Measurements from ENCODE around the gene FAM209A.
"Not testable (repeated sequence)": the region's sequence is repeated elsewhere in the genome, so short reads cannot be mapped to it uniquely, and the experiment has no call there.

FAM209A gene, protein sequence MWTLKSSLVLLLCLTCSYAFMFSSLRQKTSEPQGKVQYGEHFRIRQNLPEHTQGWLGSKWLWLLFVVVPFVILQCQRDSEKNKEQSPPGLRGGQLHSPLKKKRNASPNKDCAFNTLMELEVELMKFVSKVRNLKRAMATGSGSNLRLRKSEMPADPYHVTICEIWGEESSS

DNA sequence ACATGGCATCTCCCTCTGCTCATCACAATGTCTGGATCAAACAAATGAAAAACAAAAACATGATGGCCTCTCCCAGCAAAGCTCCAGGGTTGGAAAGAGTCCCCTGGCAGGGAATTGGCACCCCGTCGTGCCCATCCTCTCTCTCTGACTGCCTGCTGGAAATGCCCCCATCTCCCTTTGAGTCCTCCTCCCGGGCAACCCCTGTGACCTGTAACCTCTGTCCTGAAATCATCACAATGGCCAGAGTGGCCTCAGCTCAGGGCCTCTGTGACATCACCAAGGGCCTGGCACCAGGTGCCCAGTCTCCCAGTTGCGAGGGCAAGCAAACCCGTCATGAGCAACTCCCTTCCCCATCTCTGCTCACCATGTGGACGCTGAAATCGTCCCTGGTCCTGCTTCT, at the start of gene FAM209A:
Gene FAM209A, plus strand, starts transcription at position 301 of the 400 bp plus-strand sequence. Its CDS starts 65 bp downstream, at position 366.
- peaks cover 37% of the 10 kb centered on the region for H3K36me3 Mint-ChIP-seq (ENCODE audit: low read depth)
- not testable (repeated sequence) for H3K4me1 Mint-ChIP-seq; H3K4me3 Mint-ChIP-seq; H3K27me3 Mint-ChIP-seq (ENCODE audit: low read depth); H3K27ac Mint-ChIP-seq
- peaks cover 17% of the 10 kb centered on the region for H3K9me3 Mint-ChIP-seq

DNA sequence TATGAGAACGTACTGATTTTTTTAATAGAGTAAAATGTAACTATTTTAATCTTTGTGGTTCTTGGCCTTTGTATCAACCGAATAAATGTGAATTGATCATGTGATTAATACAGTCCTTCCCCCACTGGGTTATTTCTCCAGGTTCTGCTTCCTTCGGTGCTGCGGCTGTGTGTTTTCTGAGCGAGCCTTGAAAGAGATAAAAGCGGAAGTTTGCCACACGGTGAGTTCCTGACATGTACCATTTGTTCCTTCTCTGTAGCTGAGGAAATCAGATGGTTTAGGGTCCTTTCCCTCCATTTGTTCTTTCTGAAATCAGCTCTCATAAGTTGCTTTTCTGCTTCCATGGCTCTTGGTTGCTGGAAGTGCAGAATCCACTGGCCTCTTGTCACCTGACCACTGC, 40.6 kb upstream of the FAM209A start:
- Mint-ChIP-seq H3K4me3 (no peak overlapping the region), H3K9me3 (no peaks in the 10 kb centered on the region), H3K27ac (no peak overlapping the region), H3K36me3 (ENCODE audit: low read depth) (peaks cover 77% of the 10 kb centered on the region), H3K4me1 (no peaks in the 10 kb centered on the region), H3K27me3 (ENCODE audit: low read depth) (no peaks in the 10 kb centered on the region)
- TF ChIP-seq, protein P1, sequence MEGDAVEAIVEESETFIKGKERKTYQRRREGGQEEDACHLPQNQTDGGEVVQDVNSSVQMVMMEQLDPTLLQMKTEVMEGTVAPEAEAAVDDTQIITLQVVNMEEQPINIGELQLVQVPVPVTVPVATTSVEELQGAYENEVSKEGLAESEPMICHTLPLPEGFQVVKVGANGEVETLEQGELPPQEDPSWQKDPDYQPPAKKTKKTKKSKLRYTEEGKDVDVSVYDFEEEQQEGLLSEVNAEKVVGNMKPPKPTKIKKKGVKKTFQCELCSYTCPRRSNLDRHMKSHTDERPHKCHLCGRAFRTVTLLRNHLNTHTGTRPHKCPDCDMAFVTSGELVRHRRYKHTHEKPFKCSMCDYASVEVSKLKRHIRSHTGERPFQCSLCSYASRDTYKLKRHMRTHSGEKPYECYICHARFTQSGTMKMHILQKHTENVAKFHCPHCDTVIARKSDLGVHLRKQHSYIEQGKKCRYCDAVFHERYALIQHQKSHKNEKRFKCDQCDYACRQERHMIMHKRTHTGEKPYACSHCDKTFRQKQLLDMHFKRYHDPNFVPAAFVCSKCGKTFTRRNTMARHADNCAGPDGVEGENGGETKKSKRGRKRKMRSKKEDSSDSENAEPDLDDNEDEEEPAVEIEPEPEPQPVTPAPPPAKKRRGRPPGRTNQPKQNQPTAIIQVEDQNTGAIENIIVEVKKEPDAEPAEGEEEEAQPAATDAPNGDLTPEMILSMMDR (IDR thresholded peaks at IDR 0.05; ENCODE audit: unreplicated experiment in 3 of 3) = no peak

DNA sequence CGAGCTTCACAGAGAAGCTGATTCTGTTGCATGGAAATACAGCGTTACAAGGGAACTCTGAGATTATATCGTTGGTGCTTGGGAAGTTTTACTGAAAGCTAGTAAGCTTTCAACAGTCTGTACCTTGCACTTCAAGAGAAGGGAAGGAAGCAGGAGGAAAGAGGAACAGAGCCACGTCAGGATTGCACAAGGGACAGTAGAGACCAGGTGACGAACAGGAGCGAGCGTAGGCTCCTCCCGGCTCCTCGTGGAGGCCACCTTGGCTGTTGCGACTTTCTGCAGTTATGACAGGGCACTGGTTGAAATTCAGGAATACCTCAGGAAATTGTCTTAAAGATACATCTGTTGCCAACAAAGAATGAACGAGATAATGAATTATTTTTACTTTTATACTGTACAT, 37.3 kb upstream of the FAM209A start:
- Mint-ChIP-seq H3K36me3 (ENCODE audit: low read depth) (peaks cover 75% of the 10 kb centered on the region), H3K27ac (no peak overlapping the region), H3K4me1 (no peaks in the 10 kb centered on the region), H3K4me3 (no peak overlapping the region), H3K27me3 (ENCODE audit: low read depth) (no peaks in the 10 kb centered on the region), H3K9me3 (no peaks in the 10 kb centered on the region)
- TF ChIP-seq, protein P1 (IDR thresholded peaks at IDR 0.05; ENCODE audit: unreplicated experiment in 3 of 3) = no peak

DNA sequence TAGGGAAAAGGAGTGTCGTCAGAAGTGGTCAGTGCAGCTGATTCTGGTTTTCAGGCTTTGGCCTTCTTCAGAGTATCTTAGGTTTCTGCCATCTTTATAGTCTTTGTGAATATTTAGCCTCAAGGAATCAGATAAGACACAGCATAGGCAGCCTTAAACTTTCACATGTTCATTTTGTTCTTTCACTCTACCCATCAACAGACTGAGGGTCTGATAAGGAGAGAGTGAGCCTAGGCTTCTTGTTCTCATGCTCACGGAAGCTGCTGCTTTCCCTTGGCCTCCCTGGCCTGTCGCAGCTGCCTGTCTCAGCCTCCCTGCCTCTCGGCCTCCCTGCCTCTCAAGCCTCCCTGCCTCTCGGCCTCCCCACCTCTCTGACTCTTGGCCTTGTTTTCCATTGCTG, 36.0 kb upstream of the FAM209A start:
- Mint-ChIP-seq H3K27me3 (ENCODE audit: low read depth) (no peaks in the 10 kb centered on the region), H3K9me3 (no peaks in the 10 kb centered on the region), H3K36me3 (ENCODE audit: low read depth) (peaks cover 72% of the 10 kb centered on the region), H3K4me3 (no peak overlapping the region), H3K27ac (no peak overlapping the region), H3K4me1 (no peaks in the 10 kb centered on the region)
- TF ChIP-seq, protein P1 (IDR thresholded peaks at IDR 0.05; ENCODE audit: unreplicated experiment in 3 of 3) = no peak

DNA sequence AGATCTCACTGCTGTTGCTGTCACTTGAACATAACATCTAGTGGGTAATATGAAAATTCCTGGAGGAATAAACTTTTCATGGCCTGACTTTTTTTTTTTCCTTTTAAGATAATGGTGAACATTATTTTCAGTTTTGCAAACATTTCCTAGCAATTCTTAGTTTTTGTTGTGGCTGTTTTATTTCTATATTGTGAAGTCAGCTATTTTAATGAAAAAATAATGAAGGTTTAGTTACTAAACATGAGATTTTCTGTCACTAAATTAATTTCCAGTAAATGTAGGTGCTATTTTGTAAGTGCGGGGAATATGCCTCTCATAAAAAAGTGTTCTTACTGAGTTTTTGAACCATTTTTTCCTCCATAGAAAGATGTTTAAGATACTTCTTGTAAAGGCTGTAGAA, 23.4 kb upstream of the FAM209A start:
- Mint-ChIP-seq H3K27me3 (ENCODE audit: low read depth) (no peaks in the 10 kb centered on the region), H3K27ac (no peak overlapping the region), H3K9me3 (peaks cover 3% of the 10 kb centered on the region), H3K4me3 (no peak overlapping the region), H3K36me3 (ENCODE audit: low read depth) (peaks cover 24% of the 10 kb centered on the region), H3K4me1 (peaks cover 3% of the 10 kb centered on the region)
- TF ChIP-seq, protein P1 (IDR thresholded peaks at IDR 0.05; ENCODE audit: unreplicated experiment in 3 of 3) = no peak

DNA sequence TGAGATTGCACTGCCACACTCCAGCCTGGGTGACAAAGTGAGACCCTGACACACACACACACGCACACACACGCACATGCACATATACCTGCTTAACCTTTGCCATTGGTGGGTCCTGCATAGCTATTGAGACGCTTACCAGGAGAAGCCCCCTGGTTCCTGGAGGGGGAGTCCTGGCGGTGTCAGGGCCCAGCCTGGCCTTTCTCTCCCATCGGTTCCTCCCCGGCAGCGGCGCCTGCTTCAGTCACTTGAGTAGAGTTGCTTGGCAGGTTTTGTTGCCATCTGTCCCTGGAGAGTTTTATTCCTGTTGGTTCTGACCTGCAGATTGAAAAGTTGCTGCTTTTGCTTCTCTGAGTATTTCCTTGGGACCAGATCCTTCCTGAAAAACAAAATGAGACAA, 20.6 kb upstream of the FAM209A start:
- H3K27me3 Mint-ChIP-seq (ENCODE audit: low read depth) = no peaks in the 10 kb centered on the region
- TF ChIP-seq, protein P1 (IDR thresholded peaks at IDR 0.05; ENCODE audit: unreplicated experiment in 3 of 3) = no peak
- H3K4me3 Mint-ChIP-seq = no peak overlapping the region
- no peaks in the 10 kb centered on the region for H3K9me3 Mint-ChIP-seq
- no peak overlapping the region for H3K27ac Mint-ChIP-seq
- peaks cover 11% of the 10 kb centered on the region for H3K36me3 Mint-ChIP-seq (ENCODE audit: low read depth)
- H3K4me1 Mint-ChIP-seq = peaks cover 6% of the 10 kb centered on the region

Measured in nephron (organoid).